HUES48 (cell line): ENCODE results near the gene CFAP45.

Experiments
- H3K27ac ChIP-seq: one replicate; pipeline ENCODE4 v1.7.0; 2013; ENCODE audit warnings: low read depth, low read length, inconsistent platforms
- H3K27me3 ChIP-seq: 2 replicates; pipeline ENCODE4 v1.6.1; 2013; ENCODE audit warnings: mild to moderate bottlenecking, low read length; ENCODE audit not compliant: control insufficient read depth, insufficient read depth
- H3K36me3 ChIP-seq: 2 replicates; pipeline ENCODE4 v1.6.1; 2013; ENCODE audit warnings: low read length; ENCODE audit not compliant: control insufficient read depth, insufficient read depth
- H3K4me1 ChIP-seq: 2 replicates; pipeline ENCODE4 v1.6.1; 2013; ENCODE audit warnings: mild to moderate bottlenecking, low read length; ENCODE audit not compliant: control insufficient read depth, insufficient read depth
- H3K4me3 ChIP-seq: 2 replicates; pipeline ENCODE4 v1.5.1; 2013; ENCODE audit warnings: mild to moderate bottlenecking, low read depth, low read length
- H3K9ac ChIP-seq: 2 replicates; pipeline ENCODE4 v1.6.1; 2013; ENCODE audit warnings: mild to moderate bottlenecking, low read depth, low read length, moderate library complexity
- H3K9me3 ChIP-seq: 2 replicates; pipeline ENCODE4 v1.6.1; 2013; ENCODE audit warnings: low read length; ENCODE audit not compliant: control insufficient read depth, insufficient read depth

Gene CFAP45, protein sequence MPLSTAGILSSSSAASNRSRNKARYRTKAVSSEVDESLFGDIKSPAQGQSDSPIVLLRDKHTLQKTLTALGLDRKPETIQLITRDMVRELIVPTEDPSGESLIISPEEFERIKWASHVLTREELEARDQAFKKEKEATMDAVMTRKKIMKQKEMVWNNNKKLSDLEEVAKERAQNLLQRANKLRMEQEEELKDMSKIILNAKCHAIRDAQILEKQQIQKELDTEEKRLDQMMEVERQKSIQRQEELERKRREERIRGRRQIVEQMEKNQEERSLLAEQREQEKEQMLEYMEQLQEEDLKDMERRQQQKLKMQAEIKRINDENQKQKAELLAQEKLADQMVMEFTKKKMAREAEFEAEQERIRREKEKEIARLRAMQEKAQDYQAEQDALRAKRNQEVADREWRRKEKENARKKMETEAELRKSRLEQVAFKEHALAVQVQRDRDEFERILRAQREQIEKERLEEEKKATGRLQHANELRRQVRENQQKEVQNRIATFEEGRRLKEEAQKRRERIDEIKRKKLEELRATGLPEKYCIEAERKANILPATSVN

DNA sequence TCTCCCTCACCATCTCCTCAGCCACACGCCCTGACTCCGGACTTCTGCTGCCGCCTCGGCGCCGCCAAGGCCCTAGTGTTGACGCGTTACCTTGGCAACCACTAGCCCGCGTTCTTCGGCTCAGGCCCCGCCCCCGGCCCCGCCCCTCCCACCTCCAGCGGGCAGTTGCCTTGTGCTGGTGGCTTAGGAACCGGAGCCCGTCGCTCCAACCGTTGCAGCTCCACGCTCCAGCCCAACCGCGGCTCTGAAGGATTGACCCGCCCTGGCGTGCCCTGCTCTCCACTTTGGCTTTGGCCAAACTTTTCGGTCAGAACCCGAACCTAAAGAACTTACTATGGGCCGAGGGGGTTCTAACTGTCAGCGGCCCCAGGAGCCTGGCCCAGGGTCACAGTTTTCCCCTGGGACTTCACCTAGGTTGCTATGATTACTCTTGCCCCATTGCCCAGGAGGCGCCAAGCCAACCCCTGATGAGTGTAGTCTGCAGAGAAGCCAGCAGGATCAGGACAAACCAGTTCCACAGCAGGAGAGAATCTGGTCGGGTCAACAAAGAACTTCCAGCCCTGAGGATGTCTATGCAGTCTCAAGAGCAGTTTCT lies at the start of gene CFAP45:
Gene CFAP45, minus strand, starts transcription at position 80 of the 595 bp plus-strand sequence. Its CDS starts 67 bp downstream, at position 13.
- Histone ChIP-seq H3K27me3 (peaks cover 15% of the 10 kb centered on the region), H3K9ac (no peak within 1 kb of the TSS), H3K9me3 (no peaks in the 10 kb centered on the region), H3K36me3 (no peaks in the 10 kb centered on the region), H3K4me3 (peak within 1 kb of the TSS; percentile 46; the same call in 1 of the 2 replicates), H3K4me1 (peaks cover 9% of the 10 kb centered on the region), H3K27ac (peak within 1 kb of the TSS; percentile 76)

DNA sequence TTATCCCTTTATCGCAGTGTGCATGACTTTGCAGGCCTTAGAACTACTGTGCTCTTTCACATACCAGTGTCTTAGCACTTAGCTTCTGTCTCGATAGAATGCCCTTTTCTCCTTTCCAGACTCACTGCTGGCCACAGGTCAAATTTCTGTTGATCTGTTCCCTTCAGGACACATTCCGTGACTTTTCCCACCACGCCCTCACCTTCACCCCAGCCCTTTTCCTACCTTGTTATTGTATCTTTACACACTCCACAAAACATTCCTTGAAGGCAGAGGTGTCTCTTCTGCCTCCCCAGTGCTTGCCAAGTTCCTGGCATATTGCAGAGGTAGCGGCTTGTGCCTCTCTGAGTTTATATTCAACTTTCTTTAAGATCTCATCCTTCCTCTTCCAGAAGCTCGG lies 49.2 kb upstream of the CFAP45 start:
- Histone ChIP-seq H3K36me3 (no peaks in the 10 kb centered on the region), H3K4me3 (no peak overlapping the region), H3K27me3 (no peaks in the 10 kb centered on the region), H3K27ac (no peak overlapping the region), H3K9ac (no peak overlapping the region), H3K4me1 (peaks cover 18% of the 10 kb centered on the region), H3K9me3 (no peaks in the 10 kb centered on the region)

DNA sequence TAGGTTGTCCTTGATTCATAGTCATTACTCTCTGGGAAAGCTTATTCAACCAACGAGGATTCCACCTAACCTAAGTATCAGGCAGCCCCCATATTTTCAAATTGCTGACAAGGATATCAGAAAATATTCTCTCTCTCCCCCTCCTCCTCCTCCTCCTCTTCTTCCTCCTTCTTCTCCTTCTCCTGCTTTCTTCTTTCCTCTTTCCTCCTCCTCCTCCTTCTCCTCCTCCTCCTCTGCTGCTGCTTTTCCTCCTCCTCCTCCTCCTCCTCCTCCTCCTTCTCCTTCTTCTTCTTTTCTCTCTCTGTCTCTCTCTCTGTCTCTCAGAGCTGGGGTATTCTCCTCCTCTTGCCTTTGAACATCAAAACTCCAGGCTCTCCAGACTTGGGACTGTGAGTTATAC lies 48.0 kb upstream of the CFAP45 start:
- no peak overlapping the region for H3K27ac ChIP-seq
- H3K4me3 ChIP-seq = no peak overlapping the region
- H3K9me3 ChIP-seq = no peaks in the 10 kb centered on the region
- H3K4me1 ChIP-seq = peaks cover 21% of the 10 kb centered on the region
- H3K36me3 ChIP-seq = no peaks in the 10 kb centered on the region
- H3K27me3 ChIP-seq = no peaks in the 10 kb centered on the region
- H3K9ac ChIP-seq = no peak overlapping the region

DNA sequence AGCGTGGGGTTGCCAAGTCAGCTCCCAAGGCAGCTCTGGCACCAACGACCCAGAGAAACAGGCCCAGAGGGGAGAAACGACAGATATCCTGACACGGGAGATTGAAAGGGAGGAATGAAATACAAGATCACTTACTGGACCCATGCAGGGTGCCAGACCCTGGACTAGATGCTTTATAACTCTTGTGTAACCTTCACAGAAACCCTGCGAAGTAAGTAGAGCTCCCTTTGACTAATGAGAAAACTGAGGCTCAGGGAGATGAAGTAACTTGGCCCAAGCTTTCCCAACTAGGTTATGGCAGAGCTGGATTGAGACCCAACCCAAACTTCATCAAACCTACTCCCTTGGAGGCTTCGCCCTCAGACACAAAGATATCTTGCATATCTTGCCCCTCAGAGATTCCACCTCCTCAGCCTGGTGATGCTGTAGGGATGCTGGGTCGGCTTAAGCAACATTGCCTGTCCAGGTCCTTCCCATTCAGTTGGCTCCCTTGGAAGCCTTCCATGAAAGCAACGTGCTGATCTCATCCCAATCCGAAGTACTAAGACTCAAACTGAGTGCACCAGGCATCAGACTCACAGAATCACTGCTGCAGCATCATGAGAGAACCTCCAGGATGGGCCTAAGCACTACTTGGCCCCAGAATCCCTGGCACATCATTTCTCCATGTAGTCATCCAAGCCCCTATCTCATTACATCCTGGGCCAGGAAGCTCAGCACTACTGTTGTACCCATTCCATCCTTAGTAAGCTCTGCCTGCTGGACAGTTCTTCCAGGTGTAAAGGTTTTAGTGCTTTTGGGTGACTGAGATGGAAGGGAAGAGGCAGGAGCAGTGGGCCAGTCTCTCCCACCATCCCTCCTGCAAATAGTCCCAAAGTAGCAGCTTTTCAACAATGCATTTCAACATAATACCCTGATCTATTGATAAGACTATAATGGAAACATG lies 46.5 kb upstream of the CFAP45 start:
- Histone ChIP-seq H3K36me3 (no peaks in the 10 kb centered on the region), H3K4me1 (peaks cover 21% of the 10 kb centered on the region), H3K9ac (peak overlapping the region; percentile 81; the same call in 1 of the 2 replicates), H3K4me3 (peak overlapping the region; percentile 84), H3K9me3 (no peaks in the 10 kb centered on the region), H3K27me3 (no peaks in the 10 kb centered on the region), H3K27ac (peak overlapping the region; percentile 87)

DNA sequence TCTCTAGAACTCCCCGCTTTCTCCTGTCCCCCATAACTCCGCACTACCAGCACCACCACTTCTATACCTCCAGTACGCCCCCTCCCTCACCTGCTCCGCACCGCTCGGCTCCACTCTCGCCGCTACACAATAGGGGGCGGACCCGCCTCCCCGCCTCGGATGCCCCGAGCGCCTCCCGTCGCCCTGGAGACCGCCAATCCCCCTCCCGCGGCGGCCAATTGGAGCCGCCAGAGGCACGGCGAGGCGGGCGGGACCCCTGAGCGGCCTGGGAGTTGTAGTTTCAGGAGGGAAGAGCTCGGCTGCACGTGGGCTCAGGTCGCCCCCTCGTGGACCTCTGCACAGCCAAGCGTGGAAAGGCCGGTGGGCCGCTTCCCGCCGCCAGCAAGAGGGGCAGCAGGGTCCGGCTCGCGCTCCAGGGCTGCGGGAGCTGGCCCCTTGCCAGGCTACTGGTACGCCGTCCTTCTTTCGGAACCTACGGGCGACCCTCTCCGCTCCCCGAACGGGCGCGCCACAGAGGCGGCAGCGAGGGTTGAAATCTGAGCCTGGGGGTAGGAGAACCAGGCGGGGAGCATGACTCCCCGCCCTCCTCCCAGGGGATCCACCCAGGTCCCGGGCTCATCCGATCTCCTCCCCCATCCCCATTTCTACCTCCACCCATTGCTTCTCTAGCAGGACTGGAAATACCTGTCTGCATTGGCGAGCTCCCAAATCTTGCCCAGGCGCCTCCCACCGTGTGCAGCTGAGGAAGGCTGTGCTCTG lies 45.7 kb upstream of the CFAP45 start, which contains the start of gene IGSF9:
Gene IGSF9, minus strand, starts transcription at position 131 of the 759 bp plus-strand sequence. CDS start 2,159 bp downstream, outside the sequence.
- no peaks in the 10 kb centered on the region for H3K9me3 ChIP-seq
- H3K36me3 ChIP-seq = peaks cover 3% of the 10 kb centered on the region; the same call in 1 of the 2 replicates
- no peaks in the 10 kb centered on the region for H3K27me3 ChIP-seq
- H3K27ac ChIP-seq = peak within 1 kb of the TSS; percentile 87
- H3K9ac ChIP-seq = peak within 1 kb of the TSS; percentile 81
- H3K4me1 ChIP-seq = peaks cover 21% of the 10 kb centered on the region
- peak within 1 kb of the TSS; percentile 84 for H3K4me3 ChIP-seq

DNA sequence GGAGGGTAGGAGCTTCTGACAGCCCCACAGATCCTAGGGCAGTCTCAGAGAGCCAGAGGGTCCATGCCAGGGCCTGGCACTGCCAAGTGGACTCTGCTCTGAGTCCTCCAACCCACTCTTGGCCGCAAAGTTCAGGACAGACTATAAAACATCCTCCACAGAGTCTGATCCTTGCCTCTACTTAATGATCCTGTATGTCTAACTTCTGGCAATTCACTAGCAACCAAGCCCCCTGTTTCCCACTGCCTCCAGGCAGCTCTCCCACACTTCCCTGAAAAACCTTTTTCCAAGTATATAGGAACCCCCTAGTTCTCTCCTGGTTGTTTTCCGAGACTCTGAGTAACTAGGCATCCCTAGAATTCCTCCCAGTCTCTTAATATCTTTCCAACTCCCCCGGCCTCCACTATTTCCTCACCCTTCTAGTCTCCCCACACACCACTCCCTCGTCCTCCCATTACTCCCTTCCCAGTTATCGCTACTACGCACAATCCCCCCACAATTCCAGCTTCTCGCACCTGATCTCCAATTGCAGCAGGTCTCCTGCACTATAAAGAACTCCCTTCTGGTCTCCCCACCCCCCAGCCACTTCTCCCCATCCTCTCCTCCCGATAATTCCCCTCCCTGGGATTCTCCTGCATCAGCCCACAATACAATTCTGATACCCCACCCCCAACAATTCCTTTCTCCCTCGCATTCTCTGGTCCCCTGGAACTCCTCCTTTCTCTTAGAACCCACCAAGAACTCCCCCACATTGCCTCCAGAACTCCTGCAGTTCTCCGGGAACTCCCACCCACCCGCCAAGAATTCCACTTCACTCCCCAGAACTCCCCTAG lies 44.9 kb upstream of the CFAP45 start:
- Histone ChIP-seq H3K36me3 (peaks cover 12% of the 10 kb centered on the region; the same call in 1 of the 2 replicates), H3K27ac (no peak overlapping the region), H3K9ac (peak overlapping the region; percentile 62), H3K27me3 (no peaks in the 10 kb centered on the region), H3K4me1 (peaks cover 21% of the 10 kb centered on the region), H3K4me3 (peak overlapping the region; percentile 84), H3K9me3 (no peaks in the 10 kb centered on the region)

DNA sequence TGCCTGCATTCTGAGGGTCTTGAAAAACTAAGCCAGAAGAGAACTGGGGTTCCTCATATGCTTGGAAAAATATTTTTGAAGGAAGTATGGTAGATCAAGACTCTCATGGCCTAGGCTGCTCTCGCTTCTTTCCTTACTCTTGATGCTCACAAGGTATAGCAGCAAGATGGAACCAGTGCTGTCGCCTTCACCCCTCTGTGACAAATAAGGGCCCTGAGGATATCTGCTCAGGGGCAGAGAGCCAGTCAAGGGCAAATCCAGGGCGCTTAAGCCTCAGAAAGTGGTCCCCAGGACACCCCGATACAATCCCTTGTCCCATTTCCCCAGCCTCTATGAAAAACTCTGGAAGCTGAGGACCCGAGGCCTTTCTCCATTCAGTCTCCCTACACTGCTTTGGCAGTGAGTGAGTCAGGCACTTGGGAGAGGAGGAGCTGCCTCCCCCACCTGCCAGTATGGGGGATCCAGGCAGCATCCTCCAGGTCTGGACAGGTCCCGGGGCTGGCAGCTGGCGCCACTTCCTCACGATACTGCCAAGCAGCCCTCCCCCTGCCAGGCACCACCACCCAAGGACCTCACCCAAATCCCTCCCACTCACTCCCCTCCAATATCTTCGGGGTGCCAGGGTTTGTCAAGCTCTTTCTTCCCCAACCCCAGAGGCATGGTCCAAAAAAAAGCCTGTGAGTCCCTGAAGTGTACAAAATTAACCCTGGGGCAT lies 44.1 kb upstream of the CFAP45 start:
- Histone ChIP-seq H3K27me3 (no peaks in the 10 kb centered on the region), H3K4me3 (no peak overlapping the region), H3K9ac (no peak overlapping the region), H3K9me3 (no peaks in the 10 kb centered on the region), H3K27ac (no peak overlapping the region), H3K4me1 (peaks cover 21% of the 10 kb centered on the region), H3K36me3 (peaks cover 13% of the 10 kb centered on the region; the same call in 1 of the 2 replicates)

DNA sequence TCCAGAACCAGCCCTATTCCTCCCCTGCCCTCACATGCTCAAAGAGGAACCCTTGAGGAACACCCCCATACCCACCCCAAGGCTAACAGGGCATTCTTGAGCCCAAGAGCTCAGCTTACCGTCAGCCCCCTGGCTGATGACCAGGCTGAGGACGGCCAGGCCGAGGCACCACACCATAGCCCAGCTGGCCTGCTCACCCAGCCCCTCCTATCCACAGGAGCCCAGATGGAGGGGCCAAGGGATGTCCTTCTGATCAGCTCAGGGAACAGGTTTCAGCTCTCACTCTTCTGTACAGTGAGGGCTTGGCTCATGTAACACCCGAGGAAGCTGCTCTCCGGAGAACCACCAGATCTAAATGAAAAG lies 43.3 kb upstream of the CFAP45 start:
- H3K4me3 ChIP-seq = no peak overlapping the region
- H3K4me1 ChIP-seq = peaks cover 21% of the 10 kb centered on the region
- H3K9ac ChIP-seq = no peak overlapping the region
- peaks cover 13% of the 10 kb centered on the region; the same call in 1 of the 2 replicates for H3K36me3 ChIP-seq
- no peaks in the 10 kb centered on the region for H3K27me3 ChIP-seq
- no peaks in the 10 kb centered on the region for H3K9me3 ChIP-seq
- no peak overlapping the region for H3K27ac ChIP-seq

DNA sequence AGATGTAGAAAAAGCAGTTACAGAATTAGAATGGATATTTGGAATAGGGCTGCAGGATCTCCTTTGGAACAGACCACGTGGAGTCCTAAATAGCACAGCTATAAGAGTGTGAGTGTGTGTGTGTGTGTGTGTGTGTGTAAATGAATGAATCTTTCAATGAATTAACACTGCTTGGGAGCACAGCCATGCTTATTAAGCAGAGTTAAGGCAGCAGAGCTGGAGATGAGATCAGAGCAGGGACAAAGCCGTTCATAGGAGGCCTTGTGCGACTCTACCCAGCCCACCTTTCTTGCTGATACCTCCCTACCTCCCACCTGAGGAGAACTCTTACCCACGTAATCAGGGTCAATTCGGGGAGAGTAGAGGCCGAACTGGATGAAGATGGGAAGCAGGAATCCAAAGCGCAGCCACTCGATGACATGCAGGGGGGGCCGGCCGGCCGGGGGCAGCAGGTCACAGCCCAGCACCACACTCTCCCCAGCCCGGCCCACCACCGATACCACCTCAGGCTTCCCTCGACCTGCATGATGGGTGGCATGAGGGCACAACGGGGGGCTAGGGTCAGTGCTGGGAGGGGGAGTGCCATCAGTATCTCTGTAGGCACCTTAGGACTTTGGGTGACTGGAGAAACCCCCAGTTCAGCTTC lies 42.8 kb upstream of the CFAP45 start:
- H3K4me3 ChIP-seq = no peak overlapping the region

More for the DNA sequence above, 42.8 kb upstream of the CFAP45 start:
- Histone ChIP-seq H3K36me3 (peaks cover 13% of the 10 kb centered on the region; the same call in 1 of the 2 replicates), H3K4me1 (peaks cover 21% of the 10 kb centered on the region), H3K9me3 (no peaks in the 10 kb centered on the region), H3K27me3 (no peaks in the 10 kb centered on the region), H3K9ac (no peak overlapping the region), H3K27ac (no peak overlapping the region)
